H1 (cell line): Measurements from ENCODE around the gene TTC8.

Source experiments
- CHD2 ChIP-seq: IDR thresholded peaks from 2 replicates; pipeline ENCODE4 v1.6.1; 2012; ENCODE audit warnings: low read length, improper control_type of control experiment
- CHD7 ChIP-seq: fragments of 300-600 bp; sonication (generic); IDR thresholded peaks from 2 replicates; pipeline ENCODE4 v1.7.1; 2012; ENCODE audit warnings: low read length, moderate library complexity, mild to moderate bottlenecking, inconsistent platforms; ENCODE audit not compliant: insufficient replicate concordance
- CTCF ChIP-seq, 3 experiments: IDR thresholded peaks; 1 replicate in 2 of 3; 2 replicates in 1 of 3; pipeline versions ENCODE4 v1.5.1 to v1.6.1; 2011; ENCODE audit warnings: low read length in 3 of 3, mild to moderate bottlenecking in 3 of 3, inconsistent platforms in 2 of 3, low read depth in 1 of 3, moderate library complexity in 1 of 3; ENCODE audit not compliant: insufficient read depth in 1 of 3; ENCODE audit errors: control extremely low read depth in 1 of 3
- JUND ChIP-seq: IDR thresholded peaks from 2 replicates; pipeline ENCODE4 v1.6.1; 2011; ENCODE audit warnings: mild to moderate bottlenecking, improper control_type of control experiment, low read length
- MAFK ChIP-seq: IDR thresholded peaks from 2 replicates; pipeline ENCODE4 v1.6.1; 2012; ENCODE audit warnings: low read depth, mild to moderate bottlenecking, improper control_type of control experiment, low read length
- POLR2A ChIP-seq, 2 experiments: IDR thresholded peaks; 1 replicate in 1 of 2; 2 replicates in 1 of 2; pipeline ENCODE4 v1.6.1; 2011; ENCODE audit warnings: low read depth in 2 of 2, low read length in 2 of 2, mild to moderate bottlenecking in 2 of 2; ENCODE audit errors: control extremely low read depth in 1 of 2
- POLR2AphosphoS5 ChIP-seq: IDR thresholded peaks from 2 replicates; pipeline ENCODE4 v1.6.1; 2011; ENCODE audit warnings: low read depth, low read length
- RFX5 ChIP-seq: IDR thresholded peaks from 2 replicates; pipeline ENCODE4 v1.6.1; 2011; ENCODE audit warnings: low read depth, low read length, improper control_type of control experiment, borderline replicate concordance
- SIX5 ChIP-seq: IDR thresholded peaks from 2 replicates; pipeline ENCODE4 v1.6.1; 2011; ENCODE audit warnings: mild to moderate bottlenecking, low read depth, low read length
- SRF ChIP-seq: IDR thresholded peaks from 2 replicates; pipeline ENCODE4 v1.6.1; 2011; ENCODE audit warnings: mild to moderate bottlenecking, low read depth, low read length, moderate library complexity

GRCh38 chr14:88825503-88825902, 1.1 kb downstream of the TTC8 start:
- TF ChIP-seq CHD2, result no peak
- no peak for TF ChIP-seq CTCF (IDR thresholded peaks at IDR 0.05; ENCODE audit: control extremely low read depth in 1 of 3, insufficient read depth in 1 of 3, low read depth in 1 of 3, low read length in 3 of 3)
- TF ChIP-seq POLR2AphosphoS5, result no peak
- no peak for TF ChIP-seq SIX5
- TF ChIP-seq SRF, result no peak
- no peak for TF ChIP-seq JUND
- TF ChIP-seq MAFK, result no peak
- TF ChIP-seq RFX5, result no peak
- no peak for TF ChIP-seq POLR2A (IDR thresholded peaks at IDR 0.05; ENCODE audit: control extremely low read depth in 1 of 2, low read depth in 2 of 2, low read length in 2 of 2)
- no peak for TF ChIP-seq CHD7
